SU-DHL-6 (cell line): ENCODE results near the gene CEP55.

Experiments used
- H2AFZ ChIP-seq: fragments of 200-600 bp; sonication (generic); 2 replicates; pipeline ENCODE4 v1.6.1; 2014; ENCODE audit warnings: low read depth, mild to moderate bottlenecking, moderate library complexity, mixed read lengths, antibody characterized with exemption, low read length; ENCODE audit not compliant: severe bottlenecking
- H3F3A ChIP-seq: fragments of 200-600 bp; shearing (Covaris generic); 2 replicates; pipeline ENCODE4 v1.6.0; 2016; ENCODE audit warnings: antibody characterized with exemption, mild to moderate bottlenecking; ENCODE audit not compliant: insufficient read depth
- H3K27ac ChIP-seq: fragments of 200-600 bp; sonication (generic); 2 replicates; pipeline ENCODE4 v1.5.1; 2016; ENCODE audit warnings: low read depth, mild to moderate bottlenecking, low read length, moderate library complexity, mixed read lengths
- H3K27me3 ChIP-seq: fragments of 200-600 bp; sonication (generic), shearing (Covaris generic); 2 replicates; pipeline ENCODE4 v1.6.0; 2014; ENCODE audit warnings: mild to moderate bottlenecking, low read length
- H3K36me3 ChIP-seq: fragments of 200-600 bp; sonication (generic); 2 replicates; pipeline ENCODE4 v1.6.1; 2014; ENCODE audit warnings: mild to moderate bottlenecking, low read length, mixed read lengths
- H3K4me2 ChIP-seq: fragments of 300-600, 200-600 bp; shearing (Covaris generic), sonication (generic); 2 replicates; pipeline ENCODE4 v1.6.0; 2014; ENCODE audit warnings: low read length, low read depth, mild to moderate bottlenecking; ENCODE audit not compliant: poor library complexity, severe bottlenecking
- H3K4me3 ChIP-seq: fragments of 200-600 bp; sonication (generic); 2 replicates; pipeline ENCODE4 v1.5.1; 2014; ENCODE audit warnings: antibody characterized with exemption, low read length, mild to moderate bottlenecking, mixed read lengths; ENCODE audit not compliant: insufficient read depth, poor library complexity, severe bottlenecking
- H3K79me2 ChIP-seq: fragments of 200-600 bp; sonication (generic); 2 replicates; pipeline ENCODE4 v1.6.1; 2014; ENCODE audit warnings: mild to moderate bottlenecking, low read length, moderate library complexity; ENCODE audit not compliant: insufficient read depth
- H3K9ac ChIP-seq: fragments of 200-600 bp; sonication (generic); 2 replicates; pipeline ENCODE4 v1.7.0; 2014; ENCODE audit warnings: mild to moderate bottlenecking, low read length
- H3K9me2 ChIP-seq: fragments of 200-600 bp; sonication (generic); replicated peaks from 2 replicates; pipeline ENCODE4 v1.6.1; 2014; ENCODE audit warnings: low read length; ENCODE audit not compliant: insufficient read depth
- H3K9me3 ChIP-seq: fragments of 200-600 bp; sonication (generic); 2 replicates; pipeline ENCODE4 v1.6.1; 2014; ENCODE audit warnings: low read length, mixed read lengths; ENCODE audit not compliant: insufficient read depth
- H4K20me1 ChIP-seq: fragments of 200-600 bp; sonication (generic); 2 replicates; pipeline ENCODE4 v1.6.1; 2014; ENCODE audit warnings: low read depth, mild to moderate bottlenecking, antibody characterized with exemption, low read length, moderate library complexity, mixed read lengths
- CTCF ChIP-seq: fragments of 200-600 bp; sonication (generic); IDR thresholded peaks from one replicate; pipeline ENCODE4 v1.5.1; 2017; ENCODE audit warnings: antibody characterized with exemption, mild to moderate bottlenecking, low read length, moderate library complexity; ENCODE audit not compliant: insufficient read depth, poor library complexity, severe bottlenecking
- EZH2phosphoT487 ChIP-seq: fragments of 200-600 bp; sonication (generic), shearing (Covaris generic); conservative IDR thresholded peaks from 2 replicates; pipeline ENCODE4 v1.6.1; 2018; ENCODE audit warnings: mild to moderate bottlenecking, antibody characterized with exemption, low read length, moderate library complexity, mixed read lengths

The CEP55 gene

DNA sequence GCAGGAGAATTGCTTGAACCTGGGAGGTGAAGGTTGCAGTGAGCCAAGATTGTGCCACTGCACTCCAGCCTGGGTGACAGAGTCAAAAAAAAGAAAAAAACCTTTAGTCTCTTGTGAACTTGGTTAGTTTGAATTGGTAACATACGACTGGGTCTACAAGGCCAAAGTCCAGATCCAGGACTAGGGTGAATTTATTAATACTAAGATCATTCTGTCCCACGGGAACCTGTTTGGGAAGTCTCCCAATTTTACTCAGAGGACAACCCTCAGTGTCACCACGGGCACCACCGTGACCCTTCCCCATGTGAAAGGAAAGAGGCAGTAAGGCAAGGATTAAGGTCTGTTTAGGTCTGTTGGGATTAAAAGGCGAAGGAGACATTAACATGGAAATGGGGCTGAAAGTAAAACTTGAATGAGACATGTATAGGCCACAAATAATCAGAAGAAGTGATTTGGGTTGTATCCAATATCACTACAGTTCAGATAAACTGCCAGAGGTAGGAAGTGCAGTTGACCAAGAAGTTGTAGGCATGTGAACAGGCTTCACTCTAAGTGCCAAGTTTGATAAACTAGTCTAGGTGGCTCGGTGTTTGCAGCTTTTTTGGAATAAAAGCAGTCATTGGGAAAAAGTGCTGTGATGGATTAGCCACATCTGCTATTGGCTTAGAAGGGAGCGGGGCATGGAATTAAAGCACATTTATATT, 45.0 kb upstream of the CEP55 start:
- Histone ChIP-seq H3K4me3 (no peak overlapping the region), H3K27ac (no peak overlapping the region), H4K20me1 (no peaks in the 10 kb centered on the region), H3K9ac (no peak overlapping the region), H2AFZ (no peak overlapping the region), H3K27me3 (no peaks in the 10 kb centered on the region), H3K9me2 (no peaks in the 10 kb centered on the region), H3F3A (no peaks in the 10 kb centered on the region), H3K79me2 (no peaks in the 10 kb centered on the region), H3K36me3 (no peaks in the 10 kb centered on the region), H3K9me3 (no peaks in the 10 kb centered on the region), H3K4me2 (no peak overlapping the region)
- TF ChIP-seq CTCF = no peak
- no peak for TF ChIP-seq EZH2phosphoT487

DNA sequence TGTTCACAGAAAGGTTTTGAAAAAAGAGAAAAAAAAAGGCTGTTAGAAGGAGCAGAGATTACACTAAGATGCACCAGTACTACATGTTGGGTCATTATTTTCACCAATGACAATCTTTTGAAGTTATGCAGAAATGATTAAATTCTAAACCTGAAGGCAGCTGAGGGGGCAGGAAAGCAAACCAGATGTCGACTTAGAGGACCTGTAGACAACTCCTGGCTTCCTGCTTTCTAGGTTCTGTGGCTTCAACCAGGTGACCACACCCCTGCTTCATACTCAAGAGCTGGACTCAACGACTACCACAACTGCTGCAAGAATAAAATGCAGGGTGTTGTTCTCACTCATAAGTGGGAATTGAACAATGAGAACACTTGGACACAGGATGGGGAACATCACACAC, 44.3 kb upstream of the CEP55 start:
- no peaks in the 10 kb centered on the region for H3K36me3 ChIP-seq

GRCh38 chr10:93454146-93454545, 42.3 kb upstream of the CEP55 start:
- no peaks in the 10 kb centered on the region for H3K79me2 ChIP-seq
- H3K9ac ChIP-seq = no peak overlapping the region
- no peaks in the 10 kb centered on the region for H3K9me2 ChIP-seq
- H3F3A ChIP-seq = no peaks in the 10 kb centered on the region
- H3K4me3 ChIP-seq = no peak overlapping the region
- H3K36me3 ChIP-seq = no peaks in the 10 kb centered on the region
- no peak for TF ChIP-seq CTCF
- no peak for TF ChIP-seq EZH2phosphoT487
- H3K27ac ChIP-seq = no peak overlapping the region
- H3K9me3 ChIP-seq = no peaks in the 10 kb centered on the region
- no peak overlapping the region for H2AFZ ChIP-seq
- H4K20me1 ChIP-seq = no peaks in the 10 kb centered on the region
- no peak overlapping the region for H3K4me2 ChIP-seq
- no peaks in the 10 kb centered on the region for H3K27me3 ChIP-seq

More for the DNA sequence above, 44.3 kb upstream of the CEP55 start:
- Histone ChIP-seq H4K20me1 (no peaks in the 10 kb centered on the region), H2AFZ (no peak overlapping the region), H3K9me3 (no peaks in the 10 kb centered on the region), H3F3A (no peaks in the 10 kb centered on the region), H3K4me2 (no peak overlapping the region), H3K4me3 (no peak overlapping the region), H3K27ac (no peak overlapping the region), H3K79me2 (no peaks in the 10 kb centered on the region), H3K9ac (no peak overlapping the region), H3K27me3 (no peaks in the 10 kb centered on the region), H3K9me2 (no peaks in the 10 kb centered on the region)
- no peak for TF ChIP-seq CTCF
- TF ChIP-seq EZH2phosphoT487 = no peak
